PC-3 (cell line): ENCODE results near the gene CASP6. TPM values are rescaled to one million over a fixed set of nuclear protein-coding genes. Genes with fewer than 3 reads are reported as not detected.

Source experiments
- ATAC-seq: fragments of 200-7000 bp; cut with Tn5 transposase; 2 replicates; pipeline ENCODE4 v1.9.1; 2020; ENCODE audit warnings: mild to moderate bottlenecking, moderate library complexity
- BruUV-seq: library from RNA; stranded (reverse); fragments of 400-500 nt; replicated peaks from 2 replicates; lab custom pipeline; 2021; lab: Mats Ljungman, UMichigan
- CTCF ChIA-PET: fragments of 300-600 bp; sonication (Branson Sonifier 250); formaldehyde crosslinking; loops from one replicate; lab custom pipeline; 2022; ENCODE audit warnings: antibody characterized with exemption; lab: Charles Lee
- POLR2A ChIA-PET: fragments of 300-600 bp; sonication (Branson Sonifier 250); formaldehyde crosslinking; loops from one replicate; lab custom pipeline; 2022; ENCODE audit warnings: antibody characterized with exemption; ENCODE audit not compliant: unreplicated experiment; lab: Charles Lee
- DNase-seq: peaks from one replicate; pipeline ENCODE4 v3.0.0-alpha.2; 2015
- H2AFZ ChIP-seq: fragments of 300-600 bp; sonication (generic); 2 replicates; pipeline ENCODE4 v1.6.0; 2016; ENCODE audit warnings: antibody characterized with exemption, low read length
- H3F3A ChIP-seq: fragments of 300-600 bp; sonication (generic); one replicate; pipeline ENCODE4 v1.6.0; 2017; ENCODE audit warnings: antibody characterized with exemption, low read length, control low read depth, mild to moderate bottlenecking; ENCODE audit not compliant: unreplicated experiment
- H3K27ac ChIP-seq: fragments of 300-600 bp; sonication (generic); 2 replicates; pipeline ENCODE4 v1.5.1; 2016; ENCODE audit warnings: mild to moderate bottlenecking, low read length
- H3K27me3 ChIP-seq: fragments of 300-600 bp; sonication (generic); 2 replicates; pipeline ENCODE4 v1.6.1; 2016; ENCODE audit warnings: low read length, mixed read lengths
- H3K36me3 ChIP-seq: fragments of 300-600 bp; sonication (generic); 2 replicates; pipeline ENCODE4 v1.6.1; 2016; ENCODE audit warnings: low read depth, mixed run types, low read length, mixed read lengths
- H3K4me1 ChIP-seq: fragments of 300-600 bp; sonication (generic); 2 replicates; pipeline ENCODE4 v1.5.1; 2016; ENCODE audit warnings: low read length; ENCODE audit not compliant: insufficient read depth
- H3K4me2 ChIP-seq: fragments of 300-600 bp; sonication (generic); 2 replicates; pipeline ENCODE4 v1.6.0; 2016; ENCODE audit warnings: low read length
- H3K4me3 ChIP-seq: fragments of 300-600 bp; sonication (generic); 2 replicates; pipeline ENCODE4 v1.5.1; 2016; ENCODE audit warnings: mild to moderate bottlenecking, low read length, mixed read lengths
- H3K79me2 ChIP-seq: fragments of 300-600 bp; sonication (generic); 2 replicates; pipeline ENCODE4 v1.6.1; 2017; ENCODE audit warnings: low read length, mixed read lengths
- H3K9ac ChIP-seq: fragments of 300-600 bp; sonication (generic); 2 replicates; pipeline ENCODE4 v1.6.0; 2016; ENCODE audit warnings: mild to moderate bottlenecking, low read length
- H3K9me2 ChIP-seq: fragments of 300-600 bp; sonication (generic); replicated peaks from 2 replicates; pipeline ENCODE4 v1.6.1; 2016; ENCODE audit warnings: mixed run types, low read length, mixed read lengths
- H3K9me3 ChIP-seq: fragments of 300-600 bp; sonication (generic); 2 replicates; pipeline ENCODE4 v1.6.1; 2016; ENCODE audit warnings: low read length, mixed read lengths
- H4K20me1 ChIP-seq: fragments of 300-600 bp; sonication (generic); 2 replicates; pipeline ENCODE4 v1.6.1; 2016; ENCODE audit warnings: low read length, mixed read lengths
- CTCF ChIP-seq: fragments of 300-600 bp; sonication (generic); conservative IDR thresholded peaks from 2 replicates; pipeline ENCODE4 v1.5.1; 2017; ENCODE audit warnings: antibody characterized with exemption, low read depth, mild to moderate bottlenecking, low read length
- EZH2 ChIP-seq: fragments of 300-600 bp; sonication (generic); IDR thresholded peaks from one replicate; pipeline ENCODE4 v1.6.1; 2017; ENCODE audit warnings: antibody characterized with exemption, mild to moderate bottlenecking, low read length; ENCODE audit not compliant: unreplicated experiment
- EZH2phosphoT487 ChIP-seq: fragments of 300-600 bp; sonication (generic); IDR thresholded peaks from 2 replicates; pipeline ENCODE4 v1.6.1; 2018; ENCODE audit warnings: mild to moderate bottlenecking, antibody characterized with exemption, low read length, borderline replicate concordance
- intact Hi-C: fragments of 100-400 bp; cut with micrococcal nuclease; formaldehyde crosslinking; loops from 2 replicates; pipeline ENCODE4 v1.9.0; 2023
- total RNA-seq: library from RNA; depleted of rRNA; stranded (reverse); fragments of >200 nt; gene quantifications from 2 replicates; pipeline ENCODE4 v1.2.3, GENCODE V29; 2014

The CASP6 gene
- total RNA-seq, 1 experiment from 2014 or later = 33.7 TPM

GRCh38 chr4:109703664-109704361, 568 bp upstream of the CASP6 start:
- no peaks in the 10 kb centered on the region for H3F3A ChIP-seq
- ChIA-PET CTCF (interaction anchor here (0.6 kb wide), 1 partner anchor 322 kb away, joined by 7 read pairs; no protein-coding TSS in a partner anchor), POLR2A (no interaction called here)
- no peaks in the 10 kb centered on the region for H3K9me3 ChIP-seq
- ATAC-seq (peak; percentile 16), DNase-seq (peak; percentile 7)
- H4K20me1 ChIP-seq = no peaks in the 10 kb centered on the region
- H2AFZ ChIP-seq = peak overlapping the region; percentile 99
- H3K27me3 ChIP-seq = no peaks in the 10 kb centered on the region
- H3K79me2 ChIP-seq = peaks cover 37% of the 10 kb centered on the region
- peak overlapping the region; percentile 76; the same call in 1 of the 2 replicates for H3K9ac ChIP-seq
- TF ChIP-seq EZH2phosphoT487 (no peak), CTCF (no peak), EZH2 (no peak)
- no TSS peak for BruUV-seq
- peak overlapping the region; percentile 96 for H3K4me3 ChIP-seq
- H3K4me2 ChIP-seq = peak overlapping the region; percentile 91
- H3K9me2 ChIP-seq = no peaks in the 10 kb centered on the region
- intact Hi-C loops = loop anchor here (1.0 to 5.0 kb wide), 5 partner anchors 19 to 275 kb away; partner anchors contain the start of gene PLA2G12A
- peaks cover 9% of the 10 kb centered on the region for H3K4me1 ChIP-seq
- H3K36me3 ChIP-seq = no peaks in the 10 kb centered on the region; the same call in 1 of the 2 replicates
- no peak overlapping the region for H3K27ac ChIP-seq

GRCh38 chr4:109701566-109702410, 1.5 kb downstream of the CASP6 start:
- Histone ChIP-seq H3K4me1 (peaks cover 9% of the 10 kb centered on the region), H3K79me2 (peaks cover 37% of the 10 kb centered on the region), H3K4me3 (peak overlapping the region; percentile 96), H4K20me1 (no peaks in the 10 kb centered on the region), H3K9ac (peak overlapping the region; percentile 76), H3K27ac (no peak overlapping the region), H3K9me3 (no peaks in the 10 kb centered on the region), H3F3A (no peaks in the 10 kb centered on the region), H3K4me2 (peak overlapping the region; percentile 91), H3K9me2 (no peaks in the 10 kb centered on the region), H2AFZ (peak overlapping the region; percentile 99), H3K27me3 (no peaks in the 10 kb centered on the region), H3K36me3 (no peaks in the 10 kb centered on the region)
- DNase-seq (peak; percentile 21), ATAC-seq (no peak)
- BruUV-seq = no TSS peak
- ChIA-PET POLR2A (no interaction called here), CTCF (no interaction called here)
- TF ChIP-seq EZH2phosphoT487 (no peak), CTCF (no peak), EZH2 (no peak)
- intact Hi-C loops = loop anchor here (2.0 to 5.0 kb wide), 4 partner anchors 17 to 277 kb away; no protein-coding TSS in a partner anchor
